ENCODE data around the gene PRKD3. TPM values are rescaled to one million over a fixed set of nuclear protein-coding genes. Genes with fewer than 3 reads are reported as not detected.

The PRKD3 gene
- total RNA-seq (10 to 100 TPM; 53.9 to 78.8 (median 71.9) TPM), polyA plus RNA-seq (10 to 100 TPM in 1 of 3 donors, 1 to 10 TPM in 2; 4.4 to 11.0 (median 6.0) TPM)

DNA sequence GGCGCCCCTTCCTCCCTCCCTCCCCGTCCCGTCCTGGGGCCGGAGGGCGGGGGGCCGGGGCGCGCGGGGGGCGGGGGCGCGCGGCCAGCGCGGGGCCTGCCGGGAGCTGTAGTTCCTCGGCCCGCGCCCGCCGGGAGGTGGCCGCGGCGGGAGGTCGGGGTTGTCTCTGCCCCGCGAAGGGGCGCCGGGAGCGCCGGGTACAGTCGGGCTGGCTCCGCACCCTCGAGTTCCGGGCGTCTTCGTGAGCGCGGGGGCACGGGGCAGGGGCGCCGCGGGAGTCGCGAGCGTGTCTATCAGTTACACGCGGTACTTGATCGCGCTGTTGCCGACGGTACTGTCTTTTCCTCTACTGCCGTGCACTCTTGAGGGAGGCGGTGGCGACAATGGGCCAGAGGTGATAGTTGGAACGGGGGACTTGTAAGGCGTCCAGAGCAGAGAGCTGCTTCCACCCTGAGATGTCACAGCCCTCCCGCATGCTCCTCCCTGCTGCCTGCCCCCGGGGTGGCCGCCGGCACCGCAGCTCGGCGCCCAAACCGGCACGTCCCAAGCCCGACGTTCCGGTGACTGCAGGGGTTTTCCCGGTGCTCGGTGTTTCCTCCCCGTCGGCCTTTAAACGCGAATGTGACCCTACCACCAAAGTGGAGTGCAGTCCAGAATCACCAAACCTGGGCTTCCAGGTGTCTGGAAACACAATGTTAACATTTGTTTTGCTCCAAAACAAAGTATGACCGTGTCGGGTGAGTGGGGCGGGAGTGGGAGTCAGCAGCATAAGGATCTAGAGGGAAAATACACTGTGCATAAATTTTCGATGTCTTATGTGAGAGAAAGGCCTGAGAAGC, at the start of gene PRKD3:
Gene PRKD3 (minus strand): TSS at position 48 of the 839 bp plus-strand sequence. CDS start 8,309 bp downstream, outside the sequence.
- Histone ChIP-seq H3K4me3 (peak within 1 kb of the TSS; percentile 66 to 98 (median 86)), H3K27me3 (no peaks in the 10 kb centered on the region), H3K9me3 (no peaks in the 10 kb centered on the region), H3K4me1 (peaks cover 0 to 46% (median 36%) of the 10 kb centered on the region in 4 donors), H3K27ac (peak within 1 kb of the TSS; percentile 86 to 96 (median 95)), H3K36me3 (no peaks in the 10 kb centered on the region)
- TF ChIP-seq POLR2AphosphoS5 (IDR thresholded peaks at IDR 0.05) (peak in 3 of 4 donors; percentile 84 to 90 (median 88)), POLR2A (IDR thresholded peaks at IDR 0.05) (peak; percentile 12 to 31)
- TF ChIP-seq, protein P1, sequence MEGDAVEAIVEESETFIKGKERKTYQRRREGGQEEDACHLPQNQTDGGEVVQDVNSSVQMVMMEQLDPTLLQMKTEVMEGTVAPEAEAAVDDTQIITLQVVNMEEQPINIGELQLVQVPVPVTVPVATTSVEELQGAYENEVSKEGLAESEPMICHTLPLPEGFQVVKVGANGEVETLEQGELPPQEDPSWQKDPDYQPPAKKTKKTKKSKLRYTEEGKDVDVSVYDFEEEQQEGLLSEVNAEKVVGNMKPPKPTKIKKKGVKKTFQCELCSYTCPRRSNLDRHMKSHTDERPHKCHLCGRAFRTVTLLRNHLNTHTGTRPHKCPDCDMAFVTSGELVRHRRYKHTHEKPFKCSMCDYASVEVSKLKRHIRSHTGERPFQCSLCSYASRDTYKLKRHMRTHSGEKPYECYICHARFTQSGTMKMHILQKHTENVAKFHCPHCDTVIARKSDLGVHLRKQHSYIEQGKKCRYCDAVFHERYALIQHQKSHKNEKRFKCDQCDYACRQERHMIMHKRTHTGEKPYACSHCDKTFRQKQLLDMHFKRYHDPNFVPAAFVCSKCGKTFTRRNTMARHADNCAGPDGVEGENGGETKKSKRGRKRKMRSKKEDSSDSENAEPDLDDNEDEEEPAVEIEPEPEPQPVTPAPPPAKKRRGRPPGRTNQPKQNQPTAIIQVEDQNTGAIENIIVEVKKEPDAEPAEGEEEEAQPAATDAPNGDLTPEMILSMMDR (IDR thresholded peaks at IDR 0.05): no peak
- 1 to 2% methylated on average over 79 of the region's 79 CpGs for WGBS, 2 donors
- peak; percentile 80 for DNase-seq
- intact Hi-C loops (cut with DNase I): loop anchor here (1.0 to 5.0 kb wide), 3 partner anchors 52 to 94 kb away; partner anchors contain the start of genes CEBPZ and NDUFAF7

- DNase-seq: no peak
- Histone ChIP-seq H3K4me1 (peaks cover 0 to 37% (median 24%) of the 10 kb centered on the region in 4 donors), H3K4me3 (no peak overlapping the region), H3K36me3 (no peaks in the 10 kb centered on the region), H3K27ac (no peak overlapping the region), H3K27me3 (no peaks in the 10 kb centered on the region), H3K9me3 (no peaks in the 10 kb centered on the region)
- intact Hi-C loops (cut with DNase I): no loop called here
- TF ChIP-seq, protein P1 (IDR thresholded peaks at IDR 0.05): no peak
- TF ChIP-seq EP300 (IDR thresholded peaks at IDR 0.05) (no peak), POLR2A (IDR thresholded peaks at IDR 0.05) (no peak), POLR2AphosphoS5 (IDR thresholded peaks at IDR 0.05) (no peak)
Measured at GRCh38 chr2:37372000-37372399, 47.4 kb upstream of the PRKD3 start.

GRCh38 chr2:37370666-37371065, 46.0 kb upstream of the PRKD3 start:
- Histone ChIP-seq H3K27ac (peak overlapping the region in 3 of 4 donors; percentile 4 to 43 (median 39)), H3K4me1 (peaks cover 0 to 32% (median 19%) of the 10 kb centered on the region in 4 donors), H3K36me3 (no peaks in the 10 kb centered on the region), H3K9me3 (no peaks in the 10 kb centered on the region), H3K27me3 (no peaks in the 10 kb centered on the region), H3K4me3 (no peak overlapping the region)
- no peak for DNase-seq
- no peak for TF ChIP-seq POLR2A (IDR thresholded peaks at IDR 0.05)
- no peak for TF ChIP-seq EP300 (IDR thresholded peaks at IDR 0.05)
- TF ChIP-seq, protein P1 (IDR thresholded peaks at IDR 0.05): no peak
- TF ChIP-seq POLR2AphosphoS5 (IDR thresholded peaks at IDR 0.05): no peak
- intact Hi-C loops (cut with DNase I): no loop called here
- 87 to 93% methylated on average over 1 of the region's 1 CpG for WGBS, 2 donors

- no peaks in the 10 kb centered on the region for H3K9me3 ChIP-seq
- peaks cover 0 to 22% (median 11%) of the 10 kb centered on the region in 4 donors for H3K4me1 ChIP-seq
- no peak overlapping the region for H3K4me3 ChIP-seq
- WGBS, 2 donors: 71 to 91% methylated on average over 2 of the region's 2 CpGs
- intact Hi-C loops (cut with DNase I): loop anchor here (2.0 kb wide), 1 partner anchor 19 kb away; no protein-coding TSS in a partner anchor
- H3K27ac ChIP-seq: peak overlapping the region in 3 of 4 donors; percentile 7 to 50 (median 40)
- TF ChIP-seq POLR2AphosphoS5 (IDR thresholded peaks at IDR 0.05) (no peak), POLR2A (IDR thresholded peaks at IDR 0.05) (no peak), EP300 (IDR thresholded peaks at IDR 0.05) (no peak)
- TF ChIP-seq, protein P1 (IDR thresholded peaks at IDR 0.05): no peak
- H3K27me3 ChIP-seq: no peaks in the 10 kb centered on the region
- no peak for DNase-seq
- no peaks in the 10 kb centered on the region for H3K36me3 ChIP-seq
Measured at GRCh38 chr2:37367984-37368383, 43.4 kb upstream of the PRKD3 start.
